Measurements from ENCODE around the gene LRSAM1. TPM values are rescaled to one million over a fixed set of nuclear protein-coding genes. Genes with fewer than 3 reads are reported as not detected.
A peak's percentile ranks its signal among the peaks of the same experiment; 100 is the strongest.

Gene LRSAM1
- total RNA-seq, 1 donor from 2014 or later = 6.7 TPM

DNA sequence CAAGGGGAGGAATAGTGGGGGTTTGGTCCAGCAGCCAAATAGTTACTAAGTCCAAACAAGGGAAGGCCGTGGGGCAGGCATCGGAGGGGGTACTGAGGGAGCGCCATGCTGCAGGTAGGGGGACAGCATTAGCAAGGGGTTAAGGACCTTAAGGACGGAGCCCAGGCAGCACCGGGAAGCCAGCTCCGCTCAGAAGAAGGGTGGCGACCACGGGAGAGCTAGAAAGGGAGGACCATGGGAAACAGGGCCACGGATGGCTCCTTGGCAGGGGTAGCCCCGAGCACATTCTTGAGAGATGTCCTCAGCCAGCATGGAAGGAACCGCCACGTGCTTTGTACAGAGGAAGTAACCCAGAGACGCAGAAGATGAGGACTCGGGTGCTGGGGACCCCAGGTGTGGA, 84.5 kb downstream of the LRSAM1 start:
- no peaks in the 10 kb centered on the region for H3K9me3 Mint-ChIP-seq
- no peaks in the 10 kb centered on the region for H3K36me3 Mint-ChIP-seq
- Histone ChIP-seq H3K9me3 (ENCODE audit: low read depth) (no peaks in the 10 kb centered on the region), H3K9ac (no peak overlapping the region), H2AFZ (replicated peaks) (no peak overlapping the region), H3K4me2 (no peak overlapping the region), H3F3A (ENCODE audit: low read depth) (peaks cover 14% of the 10 kb centered on the region), H3K79me2 (ENCODE audit: low read depth) (no peaks in the 10 kb centered on the region), H3K27ac (no peak overlapping the region), H3K36me3 (no peaks in the 10 kb centered on the region), H4K20me1 (ENCODE audit: low read depth) (peaks cover 14% of the 10 kb centered on the region), H3K27me3 (no peaks in the 10 kb centered on the region), H3K4me3 (no peak overlapping the region), H3K4me1 (peaks cover 12% of the 10 kb centered on the region)
- DNase-seq (ENCODE audit: low spot score) = no peak
- peaks cover 10% of the 10 kb centered on the region for H3K4me1 Mint-ChIP-seq
- no peak overlapping the region for H3K4me3 Mint-ChIP-seq
- no peak overlapping the region for H3K27ac Mint-ChIP-seq
- TF ChIP-seq CTCF (IDR thresholded peaks at IDR 0.05) (no peak), EZH2phosphoT487 (IDR thresholded peaks at IDR 0.05) (no peak)
- peaks cover 6% of the 10 kb centered on the region for H3K27me3 Mint-ChIP-seq (ENCODE audit: insufficient read depth, low read depth)

DNA sequence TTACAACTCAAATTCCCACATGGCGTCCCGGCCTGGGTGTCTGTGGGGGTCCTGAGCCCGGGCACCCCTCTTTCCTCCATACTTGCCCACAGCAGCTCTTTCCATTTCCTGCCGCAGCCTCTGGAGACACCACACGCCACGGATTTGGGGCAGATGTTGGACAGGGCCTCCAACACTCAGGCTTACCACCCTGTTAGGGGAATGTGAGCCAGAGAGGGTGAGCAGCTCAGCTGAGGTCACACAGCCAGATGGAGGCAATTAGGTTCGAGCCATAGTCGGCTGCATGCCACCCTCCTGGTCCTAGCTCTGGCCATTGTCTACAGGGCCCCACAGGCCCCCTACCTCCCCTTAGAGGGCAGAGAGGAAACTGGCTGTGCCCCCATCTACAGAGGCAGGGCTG, 85.2 kb downstream of the LRSAM1 start:
- Mint-ChIP-seq H3K4me1 (peaks cover 10% of the 10 kb centered on the region), H3K27ac (no peak overlapping the region), H3K27me3 (ENCODE audit: insufficient read depth, low read depth) (peaks cover 8% of the 10 kb centered on the region), H3K4me3 (no peak overlapping the region), H3K36me3 (no peaks in the 10 kb centered on the region), H3K9me3 (no peaks in the 10 kb centered on the region)
- no peaks in the 10 kb centered on the region for H3K79me2 ChIP-seq (ENCODE audit: low read depth)
- H2AFZ ChIP-seq (replicated peaks) = no peak overlapping the region
- no peak overlapping the region for H3K9ac ChIP-seq
- no peak overlapping the region for H3K4me2 ChIP-seq
- no peak overlapping the region for H3K27ac ChIP-seq
- TF ChIP-seq CTCF (IDR thresholded peaks at IDR 0.05) = no peak
- TF ChIP-seq EZH2phosphoT487 (IDR thresholded peaks at IDR 0.05) = no peak
- no peak for TF ChIP-seq EZH2 (IDR thresholded peaks at IDR 0.05)
- no peak for DNase-seq (ENCODE audit: low spot score)
- H3K36me3 ChIP-seq = no peaks in the 10 kb centered on the region
- H3K27me3 ChIP-seq = no peaks in the 10 kb centered on the region
- no peaks in the 10 kb centered on the region for H3K9me3 ChIP-seq (ENCODE audit: low read depth)
- H3K4me1 ChIP-seq = peaks cover 12% of the 10 kb centered on the region
- H3F3A ChIP-seq (ENCODE audit: low read depth) = peaks cover 14% of the 10 kb centered on the region
- H4K20me1 ChIP-seq (ENCODE audit: low read depth) = peaks cover 16% of the 10 kb centered on the region
- no peak overlapping the region for H3K4me3 ChIP-seq

GRCh38 chr9:127537014-127537413, 85.7 kb downstream of the LRSAM1 start:
- Mint-ChIP-seq H3K36me3 (no peaks in the 10 kb centered on the region), H3K9me3 (no peaks in the 10 kb centered on the region), H3K27me3 (ENCODE audit: insufficient read depth, low read depth) (peaks cover 8% of the 10 kb centered on the region), H3K27ac (no peak overlapping the region), H3K4me3 (no peak overlapping the region), H3K4me1 (peaks cover 10% of the 10 kb centered on the region)
- Histone ChIP-seq H3K9ac (no peak overlapping the region), H3K79me2 (ENCODE audit: low read depth) (no peaks in the 10 kb centered on the region), H3K36me3 (no peaks in the 10 kb centered on the region), H3K27me3 (no peaks in the 10 kb centered on the region), H3K4me1 (peaks cover 12% of the 10 kb centered on the region), H3K4me3 (no peak overlapping the region), H4K20me1 (ENCODE audit: low read depth) (peaks cover 16% of the 10 kb centered on the region), H3F3A (ENCODE audit: low read depth) (peaks cover 14% of the 10 kb centered on the region), H3K27ac (peak overlapping the region; percentile 5), H3K4me2 (no peak overlapping the region), H2AFZ (replicated peaks) (no peak overlapping the region), H3K9me3 (ENCODE audit: low read depth) (no peaks in the 10 kb centered on the region)
- no peak for TF ChIP-seq EZH2phosphoT487 (IDR thresholded peaks at IDR 0.05)
- no peak for TF ChIP-seq EZH2 (IDR thresholded peaks at IDR 0.05)
- TF ChIP-seq CTCF (IDR thresholded peaks at IDR 0.05) = no peak
- no peak for DNase-seq (ENCODE audit: low spot score)
